Stimulated activated naive B cell treated with anti-CD40 and anti-IgM and Interleukin-4, amounts not matched to agents 10 μg/mL and 1 μg/mL and 100 μg/mL, for 72 hours (primary cell): ENCODE data around the gene EGR1.
"Not testable (repeated sequence)": the region's sequence is repeated elsewhere in the genome, so short reads cannot be mapped to it uniquely, and the experiment has no call there.

Experiments
- ATAC-seq, 2 donors: fragments of 150-1000 bp; cut with Tn5 transposase; replicated peaks; 2 replicates each; pipeline ENCODE4 v1.10.0; 2021; ENCODE audit warnings: moderate library complexity in 1 of 2
- DNase-seq: peaks from one replicate; pipeline ENCODE4 v3.0.0; 2021
- H3K27ac Mint-ChIP-seq: one replicate; pipeline ENCODE4 v1.8.0; 2022; ENCODE audit warnings: mild to moderate bottlenecking, mixed read lengths
- H3K27me3 Mint-ChIP-seq, 2 donors: one replicate each; pipeline ENCODE4 v1.8.0; 2022; ENCODE audit warnings: mixed read lengths in 2 of 2
- H3K36me3 Mint-ChIP-seq, 2 donors: one replicate each; pipeline ENCODE4 v1.8.0; 2022; ENCODE audit warnings: mixed read lengths in 2 of 2, mild to moderate bottlenecking in 1 of 2
- H3K4me1 Mint-ChIP-seq, 2 donors: one replicate each; pipeline ENCODE4 v1.8.0; 2022; ENCODE audit warnings: mixed read lengths in 2 of 2, mild to moderate bottlenecking in 1 of 2
- H3K4me3 Mint-ChIP-seq, 2 donors: one replicate each; pipeline ENCODE4 v1.8.0; 2022; ENCODE audit warnings: mild to moderate bottlenecking in 2 of 2, mixed read lengths in 2 of 2, moderate library complexity in 1 of 2
- H3K9me3 Mint-ChIP-seq, 2 donors: one replicate each; pipeline ENCODE4 v1.8.0; 2022; ENCODE audit warnings: mixed read lengths in 2 of 2, mild to moderate bottlenecking in 1 of 2

EGR1 gene

GRCh38 chr5:138469540-138470321 lies 4.5 kb downstream of the EGR1 start:
- DNase-seq (no peak), ATAC-seq (no peak)
- Mint-ChIP-seq H3K4me1 (peaks cover 25 to 31% of the 10 kb centered on the region in 2 donors), H3K4me3 (no peak overlapping the region), H3K27ac (peak overlapping the region; percentile 1), H3K9me3 (no peaks in the 10 kb centered on the region), H3K27me3 (no peaks in the 10 kb centered on the region), H3K36me3 (peaks cover 19 to 25% of the 10 kb centered on the region in 2 donors)

DNA sequence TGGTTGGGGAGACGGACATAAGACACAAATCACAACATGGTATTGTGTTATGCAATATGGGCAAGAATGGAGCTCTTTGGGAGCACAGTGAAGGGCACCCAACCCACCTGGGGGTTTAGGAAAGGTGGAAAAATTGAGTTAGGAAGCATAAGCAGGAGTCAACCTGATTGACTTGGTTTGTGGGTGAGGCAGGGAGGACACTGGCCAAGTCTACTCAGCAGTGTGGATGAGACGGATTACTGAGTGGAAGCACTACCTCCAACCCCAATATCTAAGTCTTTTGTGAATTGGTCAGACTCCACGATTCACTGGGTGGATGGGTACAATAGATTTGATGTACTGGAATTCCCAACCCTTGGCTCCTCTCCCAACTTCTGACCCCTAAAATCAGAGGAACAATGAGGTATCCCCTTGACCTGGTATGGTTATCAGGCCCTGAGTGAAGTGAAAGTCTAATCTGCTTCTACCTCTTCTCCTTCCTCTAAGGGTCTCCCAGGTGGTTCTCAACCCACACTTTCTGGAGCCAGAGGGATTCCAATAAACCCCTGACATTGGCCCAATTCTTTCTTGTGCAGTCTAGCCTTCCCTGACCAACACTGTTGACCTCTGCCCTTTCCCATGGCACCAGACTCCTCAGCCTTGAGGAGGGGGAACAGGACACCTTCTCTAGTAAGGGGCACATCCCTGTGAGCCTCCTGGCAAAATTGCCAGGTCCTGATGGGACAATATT lies 5.2 kb downstream of the EGR1 start:
- DNase-seq, result no peak

DNA sequence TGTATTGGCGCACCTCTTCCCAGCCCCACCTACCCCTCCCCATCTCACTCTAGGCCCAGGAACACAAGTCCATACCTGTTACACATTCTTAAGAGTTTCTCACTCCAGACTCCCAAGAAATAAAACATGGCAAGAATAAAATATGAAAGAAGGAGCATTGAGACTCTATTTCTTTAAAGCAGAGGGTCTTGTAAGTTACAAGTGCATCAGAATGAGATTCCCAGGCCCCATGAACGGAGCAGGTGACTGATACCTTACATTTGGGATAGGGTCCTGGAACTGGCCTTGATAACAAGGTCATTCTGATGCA lies 5.7 kb downstream of the EGR1 start:
- DNase-seq (no peak), ATAC-seq (no peak)
- Mint-ChIP-seq H3K27ac (no peak overlapping the region), H3K9me3 (no peaks in the 10 kb centered on the region), H3K4me3 (no peak overlapping the region), H3K36me3 (peaks cover 19 to 25% of the 10 kb centered on the region in 2 donors), H3K27me3 (peaks cover 7% of the 10 kb centered on the region in 2 donors), H3K4me1 (peaks cover 25 to 27% of the 10 kb centered on the region in 2 donors)

More for the DNA sequence above, 5.2 kb downstream of the EGR1 start:
- no peak for ATAC-seq
- peaks cover 19 to 25% of the 10 kb centered on the region in 2 donors for H3K36me3 Mint-ChIP-seq
- no peaks in the 10 kb centered on the region for H3K9me3 Mint-ChIP-seq
- peaks cover 25 to 31% of the 10 kb centered on the region in 2 donors for H3K4me1 Mint-ChIP-seq
- peak overlapping the region; percentile 1 for H3K27ac Mint-ChIP-seq
- H3K27me3 Mint-ChIP-seq, result peaks cover 5 to 7% of the 10 kb centered on the region in 2 donors
- H3K4me3 Mint-ChIP-seq, result no peak overlapping the region

GRCh38 chr5:138472353-138472752 lies 7.1 kb downstream of the EGR1 start:
- Mint-ChIP-seq H3K9me3 (no peaks in the 10 kb centered on the region), H3K4me1 (peaks cover 15% of the 10 kb centered on the region in 2 donors), H3K36me3 (peaks cover 12 to 15% of the 10 kb centered on the region in 2 donors), H3K27ac (no peak overlapping the region), H3K27me3 (peaks cover 7 to 11% of the 10 kb centered on the region in 2 donors), H3K4me3 (no peak overlapping the region)
- ATAC-seq, result no peak
- no peak for DNase-seq

DNA sequence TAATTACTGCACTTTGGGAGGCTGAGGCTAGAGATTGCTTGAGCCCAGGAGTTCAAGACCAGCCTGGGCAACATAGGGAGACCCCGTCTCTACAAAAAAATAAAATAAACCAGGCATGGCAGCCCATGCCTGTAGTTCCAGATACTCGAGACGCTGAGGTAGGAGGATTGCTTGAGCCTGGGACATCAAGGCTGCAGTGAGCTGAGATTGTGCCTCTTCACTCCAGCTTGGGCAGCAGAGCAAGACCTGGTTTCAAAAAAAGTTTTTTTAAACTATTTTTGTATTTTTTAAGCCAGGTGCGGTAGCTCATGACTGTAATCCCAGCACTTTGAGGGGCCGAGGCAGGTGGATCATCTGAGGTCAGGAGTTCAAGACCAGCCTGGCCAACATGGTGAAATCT lies 7.9 kb downstream of the EGR1 start:
- H3K36me3 Mint-ChIP-seq, DNase-seq, H3K9me3 Mint-ChIP-seq, ATAC-seq, H3K4me1 Mint-ChIP-seq, H3K4me3 Mint-ChIP-seq, H3K27ac Mint-ChIP-seq: not testable (repeated sequence)
- peaks cover 10 to 13% of the 10 kb centered on the region in 2 donors for H3K27me3 Mint-ChIP-seq

DNA sequence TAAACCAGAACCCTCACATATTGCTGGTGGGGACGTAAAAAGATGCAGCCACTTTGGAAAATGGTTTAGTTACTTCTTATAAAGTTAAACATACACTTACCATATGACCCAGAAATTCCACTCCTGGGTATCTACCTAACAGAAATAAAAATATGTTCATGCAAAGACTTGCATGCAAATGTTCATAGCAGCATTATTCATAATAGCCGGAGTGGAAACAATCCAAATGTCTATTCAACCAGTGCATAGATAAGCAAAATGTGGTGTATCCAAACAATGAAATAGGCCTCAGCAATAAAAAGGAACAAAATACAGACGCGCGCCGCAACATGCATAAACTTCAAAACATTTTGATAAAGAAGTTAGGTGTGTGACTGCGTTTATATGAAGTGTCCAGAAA lies 11.6 kb downstream of the EGR1 start:
- no peaks in the 10 kb centered on the region for H3K36me3 Mint-ChIP-seq
- H3K27ac Mint-ChIP-seq, result no peak overlapping the region
- ATAC-seq (no peak), DNase-seq (no peak)
- H3K27me3 Mint-ChIP-seq, result peaks cover 15 to 17% of the 10 kb centered on the region in 2 donors
- H3K9me3 Mint-ChIP-seq, result no peaks in the 10 kb centered on the region
- H3K4me3 Mint-ChIP-seq, result no peak overlapping the region
- no peaks in the 10 kb centered on the region for H3K4me1 Mint-ChIP-seq

DNA sequence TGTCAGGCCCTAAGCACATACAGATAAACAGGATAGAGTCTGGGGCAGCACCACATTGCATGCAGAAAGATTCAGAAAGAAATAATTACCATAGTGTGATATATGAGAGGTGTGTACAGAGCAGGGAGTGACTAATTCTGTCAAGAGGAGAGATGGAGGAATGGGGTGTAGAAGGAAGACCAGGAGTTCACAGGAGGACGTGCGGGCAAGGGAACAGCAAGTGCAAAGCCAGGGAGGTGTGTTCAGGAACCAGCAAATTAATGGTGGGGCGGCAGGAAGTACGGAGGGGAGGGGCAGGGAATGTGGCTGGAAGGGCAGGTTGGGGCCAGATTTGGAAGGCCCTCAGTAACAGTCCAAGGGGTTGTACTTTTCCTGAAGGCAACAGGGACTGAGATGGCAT lies 17.4 kb downstream of the EGR1 start:
- no peak for DNase-seq
- ATAC-seq, result no peak
- Mint-ChIP-seq H3K9me3 (no peaks in the 10 kb centered on the region), H3K27me3 (peaks cover 16 to 18% of the 10 kb centered on the region in 2 donors), H3K27ac (no peak overlapping the region), H3K4me1 (no peaks in the 10 kb centered on the region), H3K36me3 (no peaks in the 10 kb centered on the region), H3K4me3 (no peak overlapping the region)

- Mint-ChIP-seq H3K4me3 (no peak overlapping the region), H3K36me3 (no peaks in the 10 kb centered on the region), H3K9me3 (no peaks in the 10 kb centered on the region), H3K4me1 (peaks cover 8 to 9% of the 10 kb centered on the region in 2 donors), H3K27ac (no peak overlapping the region), H3K27me3 (peaks cover 30 to 35% of the 10 kb centered on the region in 2 donors)
- no peak for ATAC-seq
- DNase-seq, result no peak
Observed at GRCh38 chr5:138488481-138488945, 23.2 kb downstream of the EGR1 start.

DNA sequence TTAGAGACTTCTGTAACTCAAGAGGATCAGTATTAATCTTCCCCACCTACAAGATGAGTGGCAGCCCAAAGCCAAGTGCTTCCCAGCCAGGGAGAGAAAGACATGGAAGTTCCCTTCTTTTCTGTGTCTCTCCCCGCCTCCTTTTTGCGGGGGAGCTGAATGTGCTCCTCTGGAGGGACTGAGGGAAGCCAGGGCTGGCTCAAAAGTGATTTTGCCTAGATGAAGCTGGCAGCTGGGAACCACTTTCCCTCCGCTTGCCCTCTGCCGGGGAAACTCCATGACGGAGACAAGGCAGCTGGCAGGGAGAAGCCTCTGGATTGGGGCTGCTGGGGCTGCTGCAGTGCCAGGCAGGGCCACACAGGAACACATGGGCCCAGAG lies 24.4 kb downstream of the EGR1 start:
- Mint-ChIP-seq H3K4me3 (no peak overlapping the region), H3K27me3 (peaks cover 30 to 32% of the 10 kb centered on the region in 2 donors), H3K4me1 (peaks cover 8 to 9% of the 10 kb centered on the region in 2 donors), H3K9me3 (no peaks in the 10 kb centered on the region), H3K27ac (no peak overlapping the region), H3K36me3 (no peaks in the 10 kb centered on the region)
- DNase-seq, result no peak
- no peak for ATAC-seq

DNA sequence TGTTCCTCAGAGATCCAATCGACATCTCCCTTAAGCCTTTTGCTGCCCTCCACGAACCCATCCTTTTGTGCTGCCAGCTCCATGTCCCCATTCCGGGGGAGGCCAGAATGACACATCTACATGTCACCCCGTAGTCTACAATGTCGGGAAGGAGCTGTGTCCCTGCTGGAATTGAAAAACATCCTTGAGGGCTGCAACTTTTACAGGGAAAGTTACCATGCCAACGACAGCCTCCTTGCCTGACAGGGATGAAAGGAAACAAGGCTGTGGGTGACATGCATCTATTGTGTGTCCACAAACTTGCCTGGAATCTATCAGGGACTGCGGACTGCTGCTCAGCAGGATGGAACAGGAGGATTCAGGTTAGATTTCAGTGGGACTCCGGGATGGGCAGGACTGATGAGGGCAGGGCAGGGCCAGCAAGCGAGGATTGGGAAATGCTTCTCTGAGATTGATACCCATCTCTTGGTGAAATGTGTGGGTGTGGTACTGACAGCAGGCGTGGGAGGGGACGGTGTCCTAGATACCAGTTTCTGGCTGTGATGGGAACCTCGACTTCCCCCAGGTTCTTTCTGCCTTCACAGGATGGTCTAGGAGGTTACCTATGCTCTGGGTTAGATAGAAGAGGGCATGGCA lies 25.5 kb downstream of the EGR1 start:
- Mint-ChIP-seq H3K27ac (no peak overlapping the region), H3K9me3 (no peaks in the 10 kb centered on the region), H3K4me3 (peak overlapping the region; percentile 59 to 63), H3K4me1 (peaks cover 8 to 9% of the 10 kb centered on the region in 2 donors), H3K27me3 (peaks cover 30% of the 10 kb centered on the region in 2 donors), H3K36me3 (no peaks in the 10 kb centered on the region)
- DNase-seq, result no peak
- no peak for ATAC-seq

DNA sequence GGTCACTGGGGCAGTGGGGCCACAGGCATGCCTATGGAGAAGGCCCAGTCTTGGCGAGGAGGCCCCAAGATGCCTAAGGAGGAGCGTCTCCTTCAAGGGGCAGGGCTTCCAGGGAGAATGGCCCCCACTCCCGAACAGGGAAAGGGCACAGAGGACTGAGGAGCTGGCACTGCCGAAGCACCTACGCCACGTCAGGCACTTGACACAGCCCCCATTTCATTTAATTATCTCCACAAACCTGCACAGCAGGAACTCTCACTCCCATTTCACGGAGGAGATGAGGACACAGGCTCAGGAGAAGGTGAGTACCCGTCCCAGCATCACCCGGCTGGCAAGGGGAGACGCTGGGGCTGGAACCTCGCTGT lies 26.0 kb downstream of the EGR1 start:
- Mint-ChIP-seq H3K4me3 (peak overlapping the region; percentile 59 to 63), H3K27me3 (peaks cover 30% of the 10 kb centered on the region in 2 donors), H3K4me1 (peaks cover 8 to 9% of the 10 kb centered on the region in 2 donors), H3K36me3 (no peaks in the 10 kb centered on the region), H3K27ac (no peak overlapping the region), H3K9me3 (no peaks in the 10 kb centered on the region)
- no peak for ATAC-seq
- DNase-seq, result no peak

DNA sequence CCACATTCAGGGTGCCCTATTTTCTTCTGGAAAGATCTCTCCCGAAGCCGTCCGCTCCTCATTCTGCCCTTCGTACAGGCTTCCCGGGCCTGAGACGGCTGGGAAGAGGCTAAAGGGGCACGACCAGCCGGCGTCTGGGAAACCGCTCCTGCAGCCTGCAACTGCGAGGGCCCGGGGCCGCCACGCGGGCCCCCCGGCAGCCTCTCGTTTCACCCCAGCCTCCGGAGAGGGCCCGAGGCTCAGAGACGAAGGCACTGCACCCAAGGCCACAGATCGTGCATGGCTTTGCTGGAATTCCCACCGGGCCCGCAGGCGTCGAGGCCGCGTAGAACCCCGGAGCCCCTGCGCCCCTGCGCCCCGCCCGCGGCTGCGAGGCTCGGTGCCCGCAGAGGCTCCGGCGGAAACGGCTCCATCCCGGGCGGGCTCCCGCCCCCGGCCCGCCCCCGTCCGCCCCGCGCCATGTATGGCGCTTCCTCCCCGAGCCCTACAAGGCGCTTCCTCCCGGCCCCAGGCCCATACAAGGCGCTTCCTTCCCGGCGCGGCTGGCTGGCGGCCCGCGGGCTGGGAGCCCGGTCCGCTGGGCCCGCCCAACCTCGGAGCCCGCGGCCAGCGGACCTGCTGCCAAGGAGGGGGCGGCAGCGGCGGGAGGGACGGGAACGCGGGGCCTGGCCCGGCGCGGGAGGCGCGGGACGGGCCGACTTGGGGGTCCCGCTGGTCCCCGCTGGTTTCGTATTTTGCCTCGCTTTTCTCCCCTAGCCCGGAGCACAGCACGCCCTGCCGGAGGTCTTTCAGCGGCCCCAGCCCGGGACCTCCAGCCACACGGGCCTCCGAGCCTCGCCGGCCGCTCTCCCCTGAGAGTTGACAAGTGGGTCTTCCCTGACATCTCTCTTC lies 26.6 kb downstream of the EGR1 start:
- Mint-ChIP-seq H3K9me3 (no peaks in the 10 kb centered on the region), H3K4me3 (peak overlapping the region; percentile 88 to 97), H3K27ac (no peak overlapping the region), H3K36me3 (no peaks in the 10 kb centered on the region), H3K27me3 (peaks cover 30% of the 10 kb centered on the region in 2 donors), H3K4me1 (peaks cover 8 to 9% of the 10 kb centered on the region in 2 donors)
- peak; percentile 75 for DNase-seq
- ATAC-seq, result peak; percentile 99

DNA sequence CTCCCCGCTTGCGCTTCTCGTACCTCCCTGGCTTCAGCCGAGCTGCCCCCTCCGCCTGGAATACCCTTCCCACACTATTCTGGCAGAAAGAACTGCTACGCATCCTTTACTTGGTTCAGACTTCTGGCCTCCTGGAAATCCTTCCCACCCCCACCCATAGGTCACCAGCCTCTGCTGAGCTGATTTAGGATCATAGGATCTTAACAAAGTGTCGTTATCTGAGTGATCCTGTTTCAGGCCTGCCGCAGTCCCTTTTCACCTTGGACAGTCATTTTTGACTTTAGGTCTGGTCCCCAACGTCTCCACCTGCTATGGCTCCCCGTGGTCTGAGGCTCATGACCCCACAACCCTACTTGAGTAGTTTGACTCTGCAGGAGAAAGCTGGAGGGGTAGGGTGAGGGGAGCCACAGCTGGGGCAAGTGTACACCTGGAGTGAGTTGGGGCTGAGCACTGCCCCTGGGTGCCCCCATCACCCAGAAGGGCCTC lies 27.3 kb downstream of the EGR1 start:
- no peak for ATAC-seq
- Mint-ChIP-seq H3K4me3 (peak overlapping the region; percentile 88 to 97), H3K9me3 (no peaks in the 10 kb centered on the region), H3K36me3 (peaks cover under 1 to 2% of the 10 kb centered on the region in 2 donors), H3K4me1 (peaks cover 8 to 9% of the 10 kb centered on the region in 2 donors), H3K27ac (no peak overlapping the region), H3K27me3 (peaks cover 30% of the 10 kb centered on the region in 2 donors)
- DNase-seq, result no peak

- Mint-ChIP-seq H3K4me3 (no peak overlapping the region), H3K27ac (no peak overlapping the region), H3K9me3 (no peaks in the 10 kb centered on the region), H3K4me1 (peaks cover 8 to 9% of the 10 kb centered on the region in 2 donors), H3K27me3 (peaks cover 14 to 15% of the 10 kb centered on the region in 2 donors), H3K36me3 (peaks cover 3 to 4% of the 10 kb centered on the region in 2 donors)
- ATAC-seq, result no peak
- DNase-seq, result no peak
Observed at GRCh38 chr5:138495351-138495750, 30.1 kb downstream of the EGR1 start.
